ENCODE data around the gene CLASRP.

Gene CLASRP

DNA sequence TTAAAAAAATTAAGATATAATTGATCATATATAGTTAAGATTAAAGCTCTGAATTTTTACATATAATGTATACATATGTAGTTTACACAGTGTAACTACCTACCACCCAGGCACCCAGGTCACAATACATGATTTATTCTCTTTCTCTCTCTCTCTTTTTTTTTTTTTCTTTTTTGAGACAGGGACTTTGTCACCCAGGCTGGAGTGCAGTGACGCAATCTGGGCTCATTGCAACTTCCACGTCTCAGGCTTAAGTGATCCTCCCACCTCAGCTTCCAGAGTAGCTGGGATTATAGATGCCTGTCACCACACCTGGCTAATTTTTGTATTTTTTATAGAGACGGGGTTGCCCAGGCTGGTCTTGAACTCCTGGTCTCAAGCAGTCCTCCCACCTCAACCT is 18.8 kb upstream of the CLASRP start:
- no peak for DNase-seq (ENCODE audit: low read depth in 2 of 2)

DNA sequence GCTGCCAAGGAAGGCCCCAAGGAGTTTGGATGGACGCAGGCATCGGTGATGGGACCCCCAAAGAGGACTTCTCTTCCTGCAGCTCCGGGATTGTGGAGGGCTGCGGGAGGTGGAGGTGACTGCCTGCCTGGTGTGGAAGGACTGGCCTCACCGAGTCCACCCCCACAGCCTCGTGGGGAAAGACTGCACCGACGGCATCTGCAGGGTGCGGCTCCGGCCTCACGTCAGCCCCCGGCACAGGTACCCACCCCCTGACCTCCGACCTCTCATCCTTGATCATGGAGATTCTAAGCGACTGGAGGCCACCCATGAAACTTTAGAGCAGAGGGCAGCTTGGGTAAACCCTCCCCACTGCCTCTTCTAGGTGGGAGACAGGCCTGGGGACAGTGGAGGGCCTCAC is 16.9 kb upstream of the CLASRP start:
- DNase-seq (ENCODE audit: low read depth in 2 of 2), result no peak

DNA sequence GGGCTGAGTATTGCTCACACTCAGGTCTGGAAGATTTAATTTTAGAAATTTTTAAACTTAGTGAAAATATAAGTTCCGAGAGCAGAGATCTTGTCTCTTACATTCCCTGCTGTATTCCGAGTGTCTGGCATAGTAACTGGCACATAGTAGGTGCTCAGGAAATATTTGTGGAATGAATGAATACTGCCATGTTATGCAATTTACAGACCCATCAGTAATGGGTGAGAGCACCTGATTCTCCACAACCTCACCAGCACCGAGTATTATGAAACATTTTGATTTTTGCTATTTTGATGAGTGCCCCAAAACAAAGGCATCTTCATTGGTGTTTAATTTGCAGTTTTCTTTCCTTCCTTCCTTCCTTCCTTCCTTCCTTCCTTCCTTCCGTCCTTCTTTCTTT is 15.8 kb upstream of the CLASRP start:
- no peak for DNase-seq (ENCODE audit: low read depth in 2 of 2)

DNA sequence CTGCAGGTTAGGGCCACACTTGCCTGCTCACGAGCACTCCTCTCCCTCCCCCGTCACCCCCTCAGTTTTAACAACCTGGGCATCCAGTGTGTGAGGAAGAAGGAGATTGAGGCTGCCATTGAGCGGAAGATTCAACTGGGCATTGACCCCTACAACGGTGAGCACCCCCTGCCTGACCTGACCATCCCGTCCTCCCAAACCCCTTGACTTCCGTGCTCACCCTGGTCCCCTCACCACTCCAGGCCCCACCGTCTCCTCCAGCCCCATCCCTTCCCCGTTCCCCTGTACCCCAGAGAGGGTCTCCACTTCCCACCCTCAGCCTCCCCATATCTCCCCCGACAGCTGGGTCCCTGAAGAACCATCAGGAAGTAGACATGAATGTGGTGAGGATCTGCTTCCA is 13.6 kb upstream of the CLASRP start:
- DNase-seq (ENCODE audit: low read depth in 2 of 2), result no peak

DNA sequence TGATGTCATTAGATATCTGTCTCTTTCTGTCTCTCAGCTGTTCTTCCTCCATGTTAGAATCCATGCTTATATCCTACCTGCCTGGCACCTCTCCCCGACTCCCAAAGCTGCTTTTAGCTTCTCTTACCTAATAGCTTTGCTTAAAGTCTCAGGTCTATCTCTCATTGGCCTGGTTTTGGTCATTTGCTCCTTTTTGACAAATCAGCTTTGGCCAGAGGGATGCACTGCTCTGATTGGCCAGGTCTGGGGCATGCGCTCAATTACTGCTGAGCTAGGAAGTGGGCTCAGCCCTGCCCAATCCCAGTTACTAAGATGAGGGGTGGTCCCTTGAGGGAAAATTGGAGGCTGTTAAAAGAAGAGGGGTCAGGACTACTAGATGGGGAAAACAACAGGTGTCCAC is 11.5 kb upstream of the CLASRP start:
- DNase-seq (ENCODE audit: low read depth in 2 of 2), result no peak

DNA sequence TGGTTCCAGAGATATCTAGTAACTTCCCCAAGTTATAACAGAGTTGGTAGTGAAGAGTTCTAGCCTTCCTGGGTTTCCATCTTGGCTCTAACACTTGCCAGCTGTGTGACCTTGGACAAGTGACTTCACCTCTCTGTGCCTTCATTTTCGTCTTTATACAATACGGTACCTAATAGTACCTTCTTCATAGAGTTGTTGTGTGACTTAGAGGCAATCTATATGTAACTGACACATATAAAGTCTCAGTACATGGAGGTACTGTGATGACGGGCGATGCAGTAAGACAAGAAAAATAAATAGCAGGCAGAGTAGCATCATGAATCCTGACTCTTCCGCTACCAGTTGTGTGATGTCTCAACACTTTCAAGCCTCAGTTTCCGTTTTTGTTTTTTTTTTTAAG is 8.0 kb upstream of the CLASRP start:
- no peak for DNase-seq (ENCODE audit: low read depth in 2 of 2)

DNA sequence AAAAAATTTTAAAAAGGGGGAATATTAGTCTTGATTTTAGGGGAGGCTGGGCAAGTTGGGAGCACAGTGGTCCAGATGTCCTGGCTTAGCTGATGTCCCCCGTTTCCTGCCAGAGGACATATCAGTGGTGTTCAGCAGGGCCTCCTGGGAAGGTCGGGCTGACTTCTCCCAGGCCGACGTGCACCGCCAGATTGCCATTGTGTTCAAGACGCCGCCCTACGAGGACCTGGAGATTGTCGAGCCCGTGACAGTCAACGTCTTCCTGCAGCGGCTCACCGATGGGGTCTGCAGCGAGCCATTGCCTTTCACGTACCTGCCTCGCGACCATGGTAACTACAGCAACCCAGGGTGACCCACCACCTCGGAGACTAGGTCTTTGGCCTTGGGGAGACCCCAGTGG is 6.4 kb upstream of the CLASRP start:
- no peak for DNase-seq (ENCODE audit: low read depth in 2 of 2)

DNA sequence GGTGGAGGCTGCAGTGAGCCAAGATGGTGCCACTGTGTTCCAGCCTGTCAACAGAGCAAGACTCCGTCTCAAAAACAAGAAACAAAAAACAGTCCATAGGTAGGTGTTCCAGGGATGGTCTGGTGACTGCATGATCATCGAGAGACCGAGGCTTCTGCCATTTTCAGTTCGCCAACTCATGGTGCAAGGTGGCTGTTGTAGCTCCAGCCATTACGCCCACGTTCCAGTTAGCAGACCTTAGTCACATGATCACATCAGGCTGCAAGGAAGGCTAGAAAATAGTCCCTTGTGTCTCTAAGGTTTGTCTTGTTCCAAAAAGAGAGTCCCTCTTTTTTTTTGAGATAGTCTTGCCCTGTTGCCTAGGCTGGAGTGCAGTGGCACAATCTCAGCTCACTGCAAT is 3.1 kb upstream of the CLASRP start:
- no peak for DNase-seq (ENCODE audit: low read depth in 2 of 2)

DNA sequence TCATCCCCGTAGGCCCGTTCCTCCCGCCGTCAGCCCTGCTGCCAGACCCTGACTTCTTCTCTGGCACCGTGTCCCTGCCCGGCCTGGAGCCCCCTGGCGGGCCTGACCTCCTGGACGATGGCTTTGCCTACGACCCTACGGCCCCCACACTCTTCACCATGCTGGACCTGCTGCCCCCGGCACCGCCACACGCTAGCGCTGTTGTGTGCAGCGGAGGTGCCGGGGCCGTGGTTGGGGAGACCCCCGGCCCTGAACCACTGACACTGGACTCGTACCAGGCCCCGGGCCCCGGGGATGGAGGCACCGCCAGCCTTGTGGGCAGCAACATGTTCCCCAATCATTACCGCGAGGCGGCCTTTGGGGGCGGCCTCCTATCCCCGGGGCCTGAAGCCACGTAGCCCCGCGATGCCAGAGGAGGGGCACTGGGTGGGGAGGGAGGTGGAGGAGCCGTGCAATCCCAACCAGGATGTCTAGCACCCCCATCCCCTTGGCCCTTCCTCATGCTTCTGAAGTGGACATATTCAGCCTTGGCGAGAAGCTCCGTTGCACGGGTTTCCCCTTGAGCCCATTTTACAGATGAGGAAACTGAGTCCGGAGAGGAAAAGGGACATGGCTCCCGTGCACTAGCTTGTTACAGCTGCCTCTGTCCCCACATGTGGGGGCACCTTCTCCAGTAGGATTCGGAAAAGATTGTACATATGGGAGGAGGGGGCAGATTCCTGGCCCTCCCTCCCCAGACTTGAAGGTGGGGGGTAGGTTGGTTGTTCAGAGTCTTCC is 1.3 kb upstream of the CLASRP start:
- DNase-seq (ENCODE audit: low read depth in 2 of 2), result no peak

DNA sequence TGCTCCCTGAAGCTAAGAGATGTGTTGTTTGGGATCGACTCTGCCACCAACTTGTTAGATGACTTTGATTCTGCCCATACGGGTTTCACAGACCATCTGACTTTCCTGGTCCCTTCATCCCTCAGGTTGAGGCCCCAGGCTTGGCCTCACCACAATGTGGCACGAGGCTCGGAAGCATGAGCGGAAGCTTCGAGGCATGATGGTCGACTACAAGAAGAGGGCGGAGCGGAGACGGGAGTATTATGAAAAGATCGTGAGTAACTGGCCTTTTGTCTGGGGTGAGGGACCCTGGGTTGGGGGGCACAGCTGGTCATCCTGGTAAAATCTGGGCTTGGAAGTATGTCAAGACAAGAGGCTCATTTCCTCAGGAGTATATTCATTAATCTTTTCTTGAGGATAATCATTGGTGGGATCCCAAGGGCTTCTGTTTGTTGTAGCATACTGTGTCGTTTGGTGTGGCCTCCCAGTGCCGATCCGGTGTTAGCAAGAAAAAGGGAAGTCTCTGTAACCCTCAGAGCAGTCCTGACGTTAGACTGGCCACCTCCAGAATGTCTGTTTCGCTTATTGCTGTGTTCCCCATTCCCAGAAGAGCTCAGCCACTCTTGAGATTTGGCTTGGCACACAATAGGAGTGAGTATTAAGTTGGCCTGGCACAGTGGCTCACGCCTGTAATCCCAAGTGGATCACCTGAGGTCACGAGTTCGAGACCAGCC is 1.4 kb downstream of the CLASRP start:
- no peak for DNase-seq (ENCODE audit: low read depth in 2 of 2)

DNA sequence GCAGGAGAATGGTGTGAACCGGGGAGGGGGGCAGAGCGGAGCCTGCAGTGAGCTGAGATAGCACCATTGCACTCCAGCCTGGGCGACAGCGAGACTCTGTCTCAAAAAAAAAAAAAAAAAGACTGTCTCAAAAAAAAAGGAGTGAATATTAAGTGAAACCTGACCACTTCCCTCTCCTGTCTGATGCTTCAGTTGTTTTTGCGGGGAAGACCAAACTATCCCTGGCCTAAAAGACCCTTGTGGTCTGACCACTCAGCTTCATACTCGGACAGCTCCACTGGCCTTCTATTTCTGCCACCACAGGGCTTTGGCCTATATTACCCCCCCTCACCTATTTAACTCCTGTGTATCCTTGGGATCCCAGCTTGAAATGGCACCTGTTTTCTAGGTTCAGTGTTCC is 2.3 kb downstream of the CLASRP start:
- no peak for DNase-seq (ENCODE audit: low read depth in 2 of 2)

DNA sequence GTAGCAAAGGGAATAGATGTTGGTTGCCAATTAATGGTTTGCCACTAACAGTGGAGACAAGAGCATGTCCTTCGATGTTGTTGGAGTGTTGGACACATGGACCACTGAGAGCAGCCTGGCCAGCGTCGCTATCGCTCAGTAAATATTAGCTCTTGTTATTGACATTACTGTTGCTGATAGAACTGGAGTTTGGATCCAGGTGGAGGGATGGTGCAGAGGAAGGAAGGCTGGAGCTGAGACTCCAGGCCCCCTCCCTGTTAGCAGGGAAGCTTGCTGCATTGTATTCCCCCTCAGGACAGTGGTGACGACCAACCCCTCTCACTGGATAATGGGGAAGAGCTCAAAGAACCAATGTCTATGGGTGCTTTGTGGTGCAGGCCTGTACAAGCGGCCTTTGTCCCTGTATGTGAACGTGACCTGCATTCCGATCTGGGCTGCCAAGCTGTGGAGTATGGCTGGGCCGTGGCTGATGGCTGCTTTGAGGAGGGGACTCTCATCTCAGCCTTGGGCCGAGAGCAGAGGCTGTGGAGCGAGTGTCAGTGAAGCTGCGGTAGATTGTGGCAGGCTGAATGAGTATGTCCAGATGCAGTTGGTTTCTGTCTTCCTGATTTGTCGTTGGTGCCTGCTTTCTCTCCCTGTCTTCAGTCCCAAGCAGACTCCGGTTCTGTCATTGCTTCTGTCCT is 7.0 kb downstream of the CLASRP start:
- no peak for DNase-seq (ENCODE audit: low read depth in 2 of 2)

DNA sequence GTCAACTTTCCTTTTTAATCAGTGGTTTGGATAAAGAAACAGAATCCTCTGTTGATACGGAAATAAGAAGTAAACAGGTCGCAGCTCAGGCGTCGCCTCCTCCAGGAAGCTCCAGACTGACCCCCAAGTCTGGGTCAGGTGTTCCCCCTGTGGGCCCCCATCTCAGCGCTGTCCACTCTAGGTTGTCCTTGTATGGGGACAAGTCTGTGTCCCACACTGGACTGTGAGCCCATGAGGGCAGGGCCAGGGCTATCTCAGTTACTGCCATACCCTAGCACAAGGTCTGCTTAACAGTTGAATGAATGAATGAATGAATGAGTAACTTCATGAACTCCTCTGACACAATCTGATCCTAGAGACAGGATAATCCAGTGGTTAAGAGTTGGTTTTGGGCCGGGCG is 7.5 kb downstream of the CLASRP start:
- no peak for DNase-seq (ENCODE audit: low read depth in 2 of 2)

DNA sequence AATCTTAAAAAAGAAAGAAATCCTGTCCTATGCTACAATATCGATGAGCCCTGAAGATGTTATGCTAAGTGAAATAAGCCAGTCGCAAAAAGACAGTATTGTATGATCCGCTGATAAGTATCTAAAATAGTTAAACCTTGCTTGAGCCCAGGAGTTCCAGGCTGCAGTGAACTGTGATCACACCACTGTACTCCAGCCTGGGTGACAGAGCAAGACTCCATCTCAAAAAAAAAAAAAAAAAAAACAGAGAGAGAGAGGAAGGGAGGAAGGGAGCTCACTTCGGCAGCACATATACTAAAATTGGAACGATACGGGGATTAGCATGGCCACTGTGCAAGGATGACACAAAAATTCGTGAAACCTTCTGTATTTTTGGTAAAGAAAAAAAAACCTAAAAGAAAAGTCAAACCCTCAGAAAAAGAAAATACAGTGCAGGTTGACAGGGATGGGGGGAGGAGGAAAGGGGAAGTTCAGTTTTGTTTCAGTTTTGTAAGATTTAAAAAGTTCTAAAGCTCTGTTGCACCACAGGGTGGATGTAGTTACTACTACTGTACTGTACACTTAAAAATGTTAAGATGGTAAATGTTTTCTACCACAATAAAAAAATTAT is 8.4 kb downstream of the CLASRP start:
- no peak for DNase-seq (ENCODE audit: low read depth in 2 of 2)

DNA sequence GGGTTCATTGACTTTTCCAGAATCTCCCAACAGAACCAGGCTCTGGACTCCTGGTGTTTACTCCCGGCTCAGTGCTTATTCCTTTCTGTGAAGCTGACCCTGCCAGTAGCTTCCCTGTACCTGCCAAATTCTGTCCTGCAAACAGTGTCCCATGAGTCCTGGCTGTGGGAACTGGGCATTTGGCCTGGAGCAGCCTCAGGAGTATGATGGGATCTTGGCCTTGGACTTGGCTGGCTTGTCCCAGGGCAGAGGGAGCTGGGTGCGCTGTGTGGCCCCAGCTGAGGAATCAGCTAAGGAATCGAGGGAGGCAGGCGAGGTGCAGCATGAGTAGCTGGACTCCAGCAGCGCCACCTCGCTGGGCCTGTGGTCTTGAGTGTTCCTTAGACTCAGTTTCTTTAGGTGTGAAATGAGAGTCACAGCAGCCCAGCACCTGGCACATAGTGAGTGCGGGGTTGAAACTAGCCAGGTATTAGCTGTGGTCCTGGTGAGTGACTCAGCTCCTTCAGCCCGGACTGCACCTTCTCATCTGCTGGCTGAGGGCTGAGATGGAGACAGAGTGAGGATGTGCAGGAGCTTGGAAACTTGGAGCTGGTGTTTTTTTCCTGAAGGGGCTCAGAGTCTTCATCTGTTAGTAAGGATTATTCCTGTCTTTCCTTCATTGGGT is 10.4 kb downstream of the CLASRP start:
- DNase-seq (ENCODE audit: low read depth in 2 of 2), result no peak

DNA sequence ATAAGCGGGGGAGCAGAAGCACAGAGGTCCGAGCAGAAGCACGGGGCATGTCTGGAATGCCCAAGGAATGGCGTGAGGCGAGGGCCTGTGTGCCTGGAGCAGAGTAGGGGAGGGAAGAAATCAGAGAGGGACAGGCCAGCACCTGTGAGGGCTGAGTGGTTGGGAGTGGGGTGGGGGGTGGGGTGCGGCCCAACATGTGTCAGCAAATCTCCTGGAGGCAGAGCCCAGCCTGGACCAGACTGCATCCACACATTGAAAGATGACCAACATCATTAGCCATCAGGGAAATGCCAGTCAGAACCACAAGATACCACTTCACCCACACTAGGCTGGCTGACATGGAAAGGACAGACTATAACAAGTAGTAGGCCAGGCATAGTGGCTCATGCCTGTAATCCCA is 11.2 kb downstream of the CLASRP start:
- DNase-seq (ENCODE audit: low read depth in 2 of 2), result no peak

DNA sequence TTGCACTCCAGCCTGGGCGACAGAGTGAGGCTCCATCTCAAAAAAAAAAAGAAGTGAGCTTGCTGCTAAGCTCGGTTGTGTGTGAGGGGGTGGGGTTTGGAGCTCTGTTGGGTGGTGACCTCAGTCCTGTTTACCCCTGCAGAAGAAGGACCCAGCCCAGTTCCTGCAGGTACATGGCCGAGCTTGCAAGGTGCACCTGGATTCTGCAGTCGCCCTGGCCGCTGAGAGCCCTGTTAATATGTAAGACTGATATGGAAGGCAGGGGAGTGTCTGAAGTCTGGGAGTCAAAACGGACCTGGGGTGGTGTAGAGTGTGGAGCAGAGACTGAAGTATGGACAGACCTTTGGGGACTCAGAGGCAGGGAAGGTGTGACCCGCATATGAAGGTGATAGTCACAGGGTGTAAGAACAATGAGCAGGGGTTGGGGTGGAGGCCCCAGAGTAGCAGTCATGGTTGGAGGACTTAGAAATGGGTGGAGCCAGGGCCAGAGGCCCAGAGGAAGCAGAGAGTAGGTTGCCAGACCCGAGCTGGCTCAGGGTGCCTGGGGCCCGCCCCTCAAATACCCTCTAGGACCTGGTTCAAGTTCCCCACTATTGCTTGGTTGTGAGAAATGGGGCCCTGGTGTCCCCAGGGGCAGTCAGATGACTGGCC is 13.2 kb downstream of the CLASRP start:
- DNase-seq (ENCODE audit: low read depth in 2 of 2), result no peak

DNA sequence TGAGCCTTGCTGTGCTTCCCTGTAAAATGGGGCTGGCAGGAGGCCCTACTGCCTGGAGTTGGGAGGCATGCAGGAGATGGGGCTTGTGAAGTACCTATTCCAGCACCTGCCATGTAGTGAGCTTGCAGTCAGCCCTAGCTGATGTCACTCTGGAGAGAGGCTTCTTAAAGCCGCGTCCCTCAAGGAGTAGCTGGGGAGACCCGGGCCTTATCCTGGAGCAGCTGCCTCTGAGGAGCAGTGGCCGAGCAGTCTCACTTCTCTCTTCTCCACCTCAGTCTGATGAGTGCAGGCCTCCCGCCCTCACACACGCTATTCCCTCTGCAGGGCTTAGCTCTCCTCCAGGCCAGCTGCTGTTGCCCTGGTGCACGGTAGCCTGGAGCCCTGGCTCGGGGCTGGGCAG is 18.0 kb downstream of the CLASRP start:
- no peak for DNase-seq (ENCODE audit: low read depth in 2 of 2)

DNA sequence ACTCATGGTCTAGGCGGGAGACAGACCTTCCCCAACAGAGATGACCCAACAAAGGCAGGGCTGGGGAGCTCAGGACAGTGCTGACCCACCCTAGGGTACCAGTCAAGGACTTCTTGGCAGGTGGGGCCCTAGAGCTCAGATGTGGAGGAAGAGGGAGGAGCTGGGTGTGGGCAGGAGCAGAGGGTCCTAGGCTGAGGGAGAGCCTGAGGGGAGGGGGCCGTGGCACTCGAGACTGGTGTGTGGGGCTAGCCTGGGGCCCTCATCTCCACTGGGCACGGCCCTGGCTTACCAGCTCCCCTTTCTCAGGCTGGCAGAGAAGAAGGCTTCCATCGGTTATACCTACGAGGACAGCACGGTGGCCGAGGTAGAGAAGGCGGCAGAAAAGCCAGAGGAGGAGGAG is 18.6 kb downstream of the CLASRP start:
- DNase-seq (ENCODE audit: low read depth in 2 of 2), result no peak

DNA sequence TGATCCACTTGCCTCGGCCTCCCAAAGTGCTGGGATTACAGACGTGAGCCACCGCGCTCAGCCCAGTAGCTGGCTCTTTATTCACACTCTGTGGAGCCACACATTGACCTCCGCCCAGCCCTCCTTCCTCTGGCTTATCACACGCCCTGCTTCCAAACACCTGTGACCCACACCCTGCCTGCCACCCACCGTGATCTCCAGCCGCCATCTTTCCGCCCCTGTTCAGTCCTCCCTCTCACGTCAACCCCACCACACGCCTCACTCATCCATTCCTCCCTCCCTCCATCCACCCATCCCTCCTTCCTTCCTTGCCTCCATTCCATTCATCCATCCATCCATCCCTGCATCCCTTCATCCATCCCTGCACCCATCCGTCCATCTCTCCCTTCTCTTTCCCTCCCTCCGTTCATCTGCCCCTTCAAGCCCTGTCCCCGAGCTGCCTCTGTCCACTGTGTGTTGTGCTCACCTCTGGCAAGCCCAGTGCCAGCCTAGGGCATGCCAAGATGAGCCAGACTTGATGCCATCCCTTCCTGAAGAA is 19.8 kb downstream of the CLASRP start:
- no peak for DNase-seq (ENCODE audit: low read depth in 2 of 2)

DNA sequence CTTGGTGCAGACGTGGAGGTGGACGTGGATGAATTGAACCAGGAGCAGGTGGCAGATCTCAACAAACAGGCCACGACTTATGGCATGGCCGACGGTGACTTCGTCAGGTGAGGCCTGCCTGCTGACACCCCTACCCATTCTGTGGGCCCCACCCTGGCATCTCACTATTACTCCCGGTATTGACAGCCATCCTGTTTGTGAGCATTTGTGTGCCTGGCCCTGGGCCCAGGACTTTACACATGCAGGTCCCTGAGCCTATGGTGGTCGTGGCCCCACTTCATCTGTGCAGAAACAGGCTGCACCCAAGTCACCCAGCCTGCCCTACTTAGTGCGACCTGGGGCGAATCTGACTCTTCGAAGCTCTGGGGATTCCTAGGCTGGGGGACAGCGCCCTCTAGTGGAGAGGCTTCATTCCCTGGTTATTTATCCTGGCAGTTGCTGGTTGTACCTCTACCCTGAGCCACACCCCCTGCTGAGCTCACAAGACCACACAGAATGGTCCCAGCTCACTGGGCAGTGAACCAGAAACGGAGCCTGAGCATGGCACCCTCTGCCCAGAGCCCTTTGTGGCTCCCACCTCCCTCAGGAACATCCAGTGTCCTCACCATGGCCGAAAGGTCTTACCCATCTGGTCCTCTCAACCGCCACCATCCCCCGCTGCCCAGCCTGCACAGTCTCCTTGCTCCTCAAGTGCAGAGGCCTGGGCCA is 20.6 kb downstream of the CLASRP start:
- peak; percentile 63 to 80 for DNase-seq (ENCODE audit: low read depth in 2 of 2)
